ENCODE measurements around the gene GABPB1.
A peak's percentile ranks its signal among the peaks of the same experiment; 100 is the strongest.

Gene GABPB1

GRCh38 chr15:50257924-50258323, 97.1 kb downstream of the GABPB1 start:
- ChIA-PET POLR2A (no interaction called here), CTCF (interaction anchor here (1.1 to 4.7 kb wide), 4 partner anchors 9 to 21 kb away, joined by 3 to 20 read pairs (median 4); no protein-coding TSS in a partner anchor)
- peaks cover 40 to 50% (median 45%) of the 10 kb centered on the region in 4 experiments for H3K4me1 ChIP-seq (ENCODE audit: control extremely low read depth in 1 of 4, control insufficient read depth in 4 of 4, insufficient read depth in 4 of 4, low read length in 3 of 4)
- no peaks in the 10 kb centered on the region for H3K27me3 ChIP-seq (replicated peaks in 2 of 5; ENCODE audit: control insufficient read depth in 4 of 5, insufficient read depth in 5 of 5, low read length in 4 of 5)
- no peak overlapping the region for H3K4me3 ChIP-seq (ENCODE audit: control insufficient read depth in 1 of 7, extremely low read depth in 1 of 7, insufficient read depth in 4 of 7, low read depth in 2 of 7, low read length in 6 of 7)
- DNase-seq, result peak; percentile 22 to 70 (median 42)
- no peaks in the 10 kb centered on the region for H3K36me3 ChIP-seq (ENCODE audit: control insufficient read depth in 4 of 4, insufficient read depth in 4 of 4, low read length in 3 of 4)
- no peaks in the 10 kb centered on the region for H3K9me3 ChIP-seq (ENCODE audit: control extremely low read depth in 1 of 5, control insufficient read depth in 4 of 5, insufficient read depth in 2 of 5, low read depth in 1 of 5, low read length in 4 of 5)
- no CpG with 5 or more reads among the region's 3 CpGs for WGBS (ENCODE audit: insufficient coverage)
- H3K27ac ChIP-seq (ENCODE audit: insufficient read depth in 1 of 2, low read depth in 1 of 2, low read length in 2 of 2, poor library complexity in 1 of 2, severe bottlenecking in 2 of 2), result no peak overlapping the region

DNA sequence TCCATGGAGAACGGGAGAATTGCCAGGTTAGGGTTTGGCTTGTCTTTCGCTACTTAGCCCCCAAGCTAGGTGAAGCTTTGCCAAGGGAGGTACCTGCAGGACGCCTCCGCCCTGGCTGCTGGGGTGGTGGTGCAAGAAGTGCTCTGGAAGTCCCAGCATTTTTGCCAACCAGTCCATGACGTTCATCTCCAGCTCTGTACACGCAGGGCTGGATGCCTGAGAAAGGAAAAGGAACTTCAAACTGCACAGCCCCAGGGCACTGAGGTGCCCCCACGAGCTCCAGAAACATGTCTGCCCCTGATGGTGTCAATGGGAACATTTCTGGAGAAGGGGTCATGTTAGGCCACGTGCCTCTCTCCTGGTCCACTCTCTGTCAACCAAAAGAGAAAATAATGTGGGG, 97.7 kb downstream of the GABPB1 start:
- no peak for DNase-seq
- CTCF ChIA-PET, result interaction anchor here (1.1 to 4.7 kb wide), 4 partner anchors 9 to 21 kb away, joined by 3 to 20 read pairs (median 4); no protein-coding TSS in a partner anchor
- Histone ChIP-seq H3K4me1 (ENCODE audit: control extremely low read depth in 1 of 4, control insufficient read depth in 4 of 4, insufficient read depth in 4 of 4, low read length in 3 of 4) (peaks cover 34 to 45% (median 39%) of the 10 kb centered on the region in 4 experiments), H3K27me3 (replicated peaks in 2 of 5; ENCODE audit: control insufficient read depth in 4 of 5, insufficient read depth in 5 of 5, low read length in 4 of 5) (no peaks in the 10 kb centered on the region), H3K27ac (ENCODE audit: insufficient read depth in 1 of 2, low read depth in 1 of 2, low read length in 2 of 2, poor library complexity in 1 of 2, severe bottlenecking in 2 of 2) (no peak overlapping the region), H3K36me3 (ENCODE audit: control insufficient read depth in 4 of 4, insufficient read depth in 4 of 4, low read length in 3 of 4) (no peaks in the 10 kb centered on the region), H3K9me3 (ENCODE audit: control extremely low read depth in 1 of 5, control insufficient read depth in 4 of 5, insufficient read depth in 2 of 5, low read depth in 1 of 5, low read length in 4 of 5) (no peaks in the 10 kb centered on the region), H3K4me3 (ENCODE audit: control insufficient read depth in 1 of 7, extremely low read depth in 1 of 7, insufficient read depth in 4 of 7, low read depth in 2 of 7, low read length in 6 of 7) (no peak overlapping the region)
- POLR2A ChIA-PET, result no interaction called here
- WGBS (ENCODE audit: insufficient coverage), result 96% methylated on average over 6 of the region's 8 CpGs

- Histone ChIP-seq H3K36me3 (ENCODE audit: control insufficient read depth in 4 of 4, insufficient read depth in 4 of 4, low read length in 3 of 4) (no peaks in the 10 kb centered on the region), H3K4me3 (ENCODE audit: control insufficient read depth in 1 of 7, extremely low read depth in 1 of 7, insufficient read depth in 4 of 7, low read depth in 2 of 7, low read length in 6 of 7) (no peak overlapping the region), H3K27ac (ENCODE audit: insufficient read depth in 1 of 2, low read depth in 1 of 2, low read length in 2 of 2, poor library complexity in 1 of 2, severe bottlenecking in 2 of 2) (no peak overlapping the region), H3K27me3 (replicated peaks in 2 of 5; ENCODE audit: control insufficient read depth in 4 of 5, insufficient read depth in 5 of 5, low read length in 4 of 5) (no peaks in the 10 kb centered on the region), H3K4me1 (ENCODE audit: control extremely low read depth in 1 of 4, control insufficient read depth in 4 of 4, insufficient read depth in 4 of 4, low read length in 3 of 4) (peaks cover 27 to 37% (median 35%) of the 10 kb centered on the region in 4 experiments), H3K9me3 (ENCODE audit: control extremely low read depth in 1 of 5, control insufficient read depth in 4 of 5, insufficient read depth in 2 of 5, low read depth in 1 of 5, low read length in 4 of 5) (no peaks in the 10 kb centered on the region)
- POLR2A ChIA-PET, result no interaction called here
- DNase-seq, result peak in 2 of 3 donors; percentile 14 to 48
- CTCF ChIA-PET, result interaction anchor here (0.8 to 4.7 kb wide), 5 partner anchors 8 to 22 kb away, joined by 3 to 20 read pairs (median 4); no protein-coding TSS in a partner anchor
- WGBS (ENCODE audit: insufficient coverage), result 73% methylated on average over 4 of the region's 5 CpGs
Observed at GRCh38 chr15:50256188-50257041, 98.6 kb downstream of the GABPB1 start.

DNA sequence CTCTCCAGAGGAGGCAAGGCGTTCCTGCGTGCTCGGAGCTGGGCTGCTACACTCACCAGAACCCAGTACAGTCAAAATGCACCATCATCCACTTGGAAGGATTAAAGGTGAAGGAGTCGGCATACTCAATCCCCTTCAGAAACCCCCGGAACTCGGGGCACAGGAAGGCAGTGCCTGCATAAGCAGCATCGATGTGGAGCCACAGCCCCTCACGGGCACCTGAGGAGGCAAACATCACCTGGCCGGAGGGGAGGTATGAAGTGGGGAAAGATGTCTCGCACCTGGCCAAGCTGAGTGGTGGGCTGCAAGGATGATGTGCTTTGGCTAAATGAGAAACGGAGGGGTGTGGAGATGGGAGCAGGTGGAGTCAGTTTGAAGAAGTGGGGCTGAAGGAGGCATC, 102.4 kb downstream of the GABPB1 start:
- CTCF ChIA-PET, result no interaction called here
- 99% methylated on average over 9 of the region's 11 CpGs for WGBS (ENCODE audit: insufficient coverage)

DNA sequence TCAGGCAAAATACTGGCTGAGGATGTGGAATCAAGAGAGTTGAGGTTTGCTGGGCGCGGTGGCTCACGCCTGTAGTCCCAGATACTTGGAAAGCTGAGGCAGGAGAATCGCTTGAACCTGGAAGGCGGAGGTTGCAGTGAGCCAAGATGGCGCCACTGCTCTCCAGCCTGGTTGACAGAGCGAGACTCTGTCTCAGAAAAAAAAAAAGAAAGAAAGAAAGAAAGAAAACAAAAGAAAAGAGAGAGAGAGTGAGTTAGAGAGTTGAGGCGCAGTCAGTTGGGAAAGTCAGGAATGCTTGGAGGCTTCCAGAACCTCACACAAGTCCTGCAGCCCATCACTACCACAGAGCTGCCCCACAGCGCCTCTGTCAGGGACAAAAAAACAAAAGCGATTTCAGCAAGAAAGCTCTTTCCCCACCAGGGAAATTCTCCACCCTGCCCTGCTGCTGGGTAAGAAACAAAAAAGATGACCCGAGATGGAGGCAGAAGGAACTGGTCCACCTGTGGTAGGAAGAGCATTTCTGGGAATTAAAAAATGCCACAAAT, 103.3 kb downstream of the GABPB1 start:
- Histone ChIP-seq H3K27me3 (replicated peaks in 2 of 5; ENCODE audit: control insufficient read depth in 4 of 5, insufficient read depth in 5 of 5, low read length in 4 of 5) (no peaks in the 10 kb centered on the region), H3K27ac (ENCODE audit: insufficient read depth in 1 of 2, low read depth in 1 of 2, low read length in 2 of 2, poor library complexity in 1 of 2, severe bottlenecking in 2 of 2) (no peak overlapping the region), H3K4me1 (ENCODE audit: control extremely low read depth in 1 of 4, control insufficient read depth in 4 of 4, insufficient read depth in 4 of 4, low read length in 3 of 4) (peaks cover 16 to 33% (median 27%) of the 10 kb centered on the region in 4 experiments), H3K9me3 (ENCODE audit: control extremely low read depth in 1 of 5, control insufficient read depth in 4 of 5, insufficient read depth in 2 of 5, low read depth in 1 of 5, low read length in 4 of 5) (no peaks in the 10 kb centered on the region), H3K4me3 (ENCODE audit: control insufficient read depth in 1 of 7, extremely low read depth in 1 of 7, insufficient read depth in 4 of 7, low read depth in 2 of 7, low read length in 6 of 7) (no peak overlapping the region), H3K36me3 (ENCODE audit: control insufficient read depth in 4 of 4, insufficient read depth in 4 of 4, low read length in 3 of 4) (peaks cover 0 to 3% (median 0%) of the 10 kb centered on the region in 4 experiments)
- ChIA-PET POLR2A (no interaction called here), CTCF (interaction anchor here (1.0 kb wide), 2 partner anchors 8 to 27 kb away, joined by 3 to 5 read pairs; no protein-coding TSS in a partner anchor)
- no peak for DNase-seq
- 98% methylated on average over 11 of the region's 11 CpGs for WGBS (ENCODE audit: insufficient coverage)

More for the DNA sequence above, 102.4 kb downstream of the GABPB1 start:
- no peak for DNase-seq
- Histone ChIP-seq H3K27me3 (replicated peaks in 2 of 5; ENCODE audit: control insufficient read depth in 4 of 5, insufficient read depth in 5 of 5, low read length in 4 of 5) (no peaks in the 10 kb centered on the region), H3K27ac (ENCODE audit: insufficient read depth in 1 of 2, low read depth in 1 of 2, low read length in 2 of 2, poor library complexity in 1 of 2, severe bottlenecking in 2 of 2) (no peak overlapping the region), H3K9me3 (ENCODE audit: control extremely low read depth in 1 of 5, control insufficient read depth in 4 of 5, insufficient read depth in 2 of 5, low read depth in 1 of 5, low read length in 4 of 5) (no peaks in the 10 kb centered on the region), H3K4me3 (ENCODE audit: control insufficient read depth in 1 of 7, extremely low read depth in 1 of 7, insufficient read depth in 4 of 7, low read depth in 2 of 7, low read length in 6 of 7) (no peak overlapping the region), H3K36me3 (ENCODE audit: control insufficient read depth in 4 of 4, insufficient read depth in 4 of 4, low read length in 3 of 4) (peaks cover 0 to 3% (median 0%) of the 10 kb centered on the region in 4 experiments), H3K4me1 (ENCODE audit: control extremely low read depth in 1 of 4, control insufficient read depth in 4 of 4, insufficient read depth in 4 of 4, low read length in 3 of 4) (peaks cover 19 to 33% (median 24%) of the 10 kb centered on the region in 4 experiments)
- POLR2A ChIA-PET, result no interaction called here

DNA sequence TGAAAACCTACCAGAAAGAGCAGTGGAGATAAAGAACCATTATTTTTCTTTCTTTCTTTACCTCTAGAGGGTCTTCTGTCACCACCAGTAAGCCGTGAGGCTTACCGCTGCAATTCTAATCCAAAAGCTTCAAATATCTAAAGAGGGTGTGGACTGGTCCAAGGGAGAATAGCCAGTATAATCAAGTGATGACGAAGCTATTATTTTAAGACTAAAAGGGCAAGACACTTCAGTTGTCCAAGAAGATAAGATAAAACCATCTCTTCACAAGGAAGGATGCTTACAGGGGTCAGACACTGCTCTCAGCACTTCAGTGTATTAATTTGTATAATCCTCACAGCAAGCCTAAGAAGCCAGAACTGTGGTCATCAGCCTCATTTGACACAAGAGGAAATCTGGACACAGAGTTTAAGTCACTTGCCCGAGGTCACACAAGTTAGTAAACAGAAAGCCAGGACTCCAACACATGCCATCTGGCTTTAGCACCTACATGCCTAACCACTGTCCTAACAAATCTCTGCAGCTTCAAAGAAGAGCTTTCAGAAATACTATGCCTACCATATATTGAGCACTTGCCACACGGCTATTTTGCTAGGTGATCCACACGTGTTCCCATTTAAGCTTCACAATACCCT, 104.1 kb downstream of the GABPB1 start:
- Histone ChIP-seq H3K4me3 (ENCODE audit: control insufficient read depth in 1 of 7, extremely low read depth in 1 of 7, insufficient read depth in 4 of 7, low read depth in 2 of 7, low read length in 6 of 7) (no peak overlapping the region), H3K27ac (ENCODE audit: insufficient read depth in 1 of 2, low read depth in 1 of 2, low read length in 2 of 2, poor library complexity in 1 of 2, severe bottlenecking in 2 of 2) (no peak overlapping the region), H3K36me3 (ENCODE audit: control insufficient read depth in 4 of 4, insufficient read depth in 4 of 4, low read length in 3 of 4) (peaks cover 0 to 3% (median 0%) of the 10 kb centered on the region in 4 experiments), H3K9me3 (ENCODE audit: control extremely low read depth in 1 of 5, control insufficient read depth in 4 of 5, insufficient read depth in 2 of 5, low read depth in 1 of 5, low read length in 4 of 5) (no peaks in the 10 kb centered on the region), H3K4me1 (ENCODE audit: control extremely low read depth in 1 of 4, control insufficient read depth in 4 of 4, insufficient read depth in 4 of 4, low read length in 3 of 4) (peaks cover 10 to 33% (median 25%) of the 10 kb centered on the region in 4 experiments), H3K27me3 (replicated peaks in 2 of 5; ENCODE audit: control insufficient read depth in 4 of 5, insufficient read depth in 5 of 5, low read length in 4 of 5) (no peaks in the 10 kb centered on the region)
- 98% methylated on average over 4 of the region's 6 CpGs for WGBS (ENCODE audit: insufficient coverage)
- no peak for DNase-seq
- ChIA-PET POLR2A (no interaction called here), CTCF (interaction anchor here (1.0 to 1.5 kb wide), 3 partner anchors 9 to 28 kb away, joined by 3 to 5 read pairs (median 4); no protein-coding TSS in a partner anchor)
